Activated T-helper 1 cell treated with Interleukin-2 at 50 U/mL for 16 hours (primary cell): ENCODE data around the gene PHC3.
A peak's percentile ranks its signal among the peaks of the same experiment; 100 is the strongest.
"Not testable (repeated sequence)": the region's sequence is repeated elsewhere in the genome, so short reads cannot be mapped to it uniquely, and the experiment has no call there.

Source experiments
- DNase-seq: peaks from one replicate; pipeline ENCODE4 v3.0.0-alpha.2; 2020; ENCODE audit warnings: low read depth

The PHC3 gene, protein sequence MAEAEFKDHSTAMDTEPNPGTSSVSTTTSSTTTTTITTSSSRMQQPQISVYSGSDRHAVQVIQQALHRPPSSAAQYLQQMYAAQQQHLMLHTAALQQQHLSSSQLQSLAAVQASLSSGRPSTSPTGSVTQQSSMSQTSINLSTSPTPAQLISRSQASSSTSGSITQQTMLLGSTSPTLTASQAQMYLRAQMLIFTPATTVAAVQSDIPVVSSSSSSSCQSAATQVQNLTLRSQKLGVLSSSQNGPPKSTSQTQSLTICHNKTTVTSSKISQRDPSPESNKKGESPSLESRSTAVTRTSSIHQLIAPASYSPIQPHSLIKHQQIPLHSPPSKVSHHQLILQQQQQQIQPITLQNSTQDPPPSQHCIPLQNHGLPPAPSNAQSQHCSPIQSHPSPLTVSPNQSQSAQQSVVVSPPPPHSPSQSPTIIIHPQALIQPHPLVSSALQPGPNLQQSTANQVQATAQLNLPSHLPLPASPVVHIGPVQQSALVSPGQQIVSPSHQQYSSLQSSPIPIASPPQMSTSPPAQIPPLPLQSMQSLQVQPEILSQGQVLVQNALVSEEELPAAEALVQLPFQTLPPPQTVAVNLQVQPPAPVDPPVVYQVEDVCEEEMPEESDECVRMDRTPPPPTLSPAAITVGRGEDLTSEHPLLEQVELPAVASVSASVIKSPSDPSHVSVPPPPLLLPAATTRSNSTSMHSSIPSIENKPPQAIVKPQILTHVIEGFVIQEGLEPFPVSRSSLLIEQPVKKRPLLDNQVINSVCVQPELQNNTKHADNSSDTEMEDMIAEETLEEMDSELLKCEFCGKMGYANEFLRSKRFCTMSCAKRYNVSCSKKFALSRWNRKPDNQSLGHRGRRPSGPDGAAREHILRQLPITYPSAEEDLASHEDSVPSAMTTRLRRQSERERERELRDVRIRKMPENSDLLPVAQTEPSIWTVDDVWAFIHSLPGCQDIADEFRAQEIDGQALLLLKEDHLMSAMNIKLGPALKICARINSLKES

DNA sequence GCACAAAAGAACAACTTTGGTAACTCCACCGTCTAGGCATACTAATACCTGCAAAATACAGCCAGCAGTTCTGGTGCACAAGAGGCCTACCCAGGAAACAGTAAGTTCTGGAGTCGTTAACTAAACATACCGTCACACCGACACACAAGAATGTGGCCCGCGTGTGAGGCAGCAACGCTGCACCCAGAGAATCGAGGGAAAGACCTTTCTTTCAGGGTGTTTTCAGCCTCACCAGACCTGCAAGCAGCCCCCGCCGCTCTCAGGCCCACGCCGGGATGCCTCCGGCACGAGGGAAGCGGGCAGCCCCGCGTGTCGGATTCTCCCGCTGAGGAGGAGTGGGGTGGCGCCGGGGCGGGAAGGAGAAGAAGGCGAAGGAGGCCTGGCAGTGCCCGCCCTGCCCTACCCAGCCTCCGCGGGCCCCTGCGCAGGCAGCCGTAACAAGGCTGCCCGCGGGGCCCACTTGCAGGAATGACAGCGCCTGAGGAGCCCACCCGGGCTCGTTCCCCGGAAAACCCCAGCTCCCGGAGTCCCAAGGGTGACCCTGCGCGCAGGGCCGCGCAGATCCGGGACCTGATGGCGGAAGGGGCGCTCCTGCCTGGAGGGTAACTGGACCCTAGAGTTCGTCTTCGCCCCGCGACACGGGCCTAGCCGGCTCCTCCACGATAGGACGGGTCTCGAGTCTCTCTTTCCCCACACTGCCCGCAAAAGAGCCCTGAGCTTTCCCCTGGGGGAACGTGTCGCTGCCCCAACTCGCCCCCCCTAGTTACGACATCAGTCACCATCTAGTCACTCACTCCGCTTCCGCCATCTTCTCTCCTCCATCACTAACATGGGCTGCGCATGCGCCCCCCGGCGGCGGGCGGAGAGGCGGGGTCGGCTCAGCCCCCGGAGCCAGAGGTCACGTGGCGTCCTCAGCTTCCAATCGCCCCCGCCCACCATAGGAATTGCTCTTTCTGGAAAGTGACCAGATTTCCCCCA lies at the start of gene PHC3:
Gene PHC3 (minus strand): TSS at position 826 of the 978 bp plus-strand sequence. CDS start 18 bp downstream, at position 808.
- peak; percentile 86 for DNase-seq

DNA sequence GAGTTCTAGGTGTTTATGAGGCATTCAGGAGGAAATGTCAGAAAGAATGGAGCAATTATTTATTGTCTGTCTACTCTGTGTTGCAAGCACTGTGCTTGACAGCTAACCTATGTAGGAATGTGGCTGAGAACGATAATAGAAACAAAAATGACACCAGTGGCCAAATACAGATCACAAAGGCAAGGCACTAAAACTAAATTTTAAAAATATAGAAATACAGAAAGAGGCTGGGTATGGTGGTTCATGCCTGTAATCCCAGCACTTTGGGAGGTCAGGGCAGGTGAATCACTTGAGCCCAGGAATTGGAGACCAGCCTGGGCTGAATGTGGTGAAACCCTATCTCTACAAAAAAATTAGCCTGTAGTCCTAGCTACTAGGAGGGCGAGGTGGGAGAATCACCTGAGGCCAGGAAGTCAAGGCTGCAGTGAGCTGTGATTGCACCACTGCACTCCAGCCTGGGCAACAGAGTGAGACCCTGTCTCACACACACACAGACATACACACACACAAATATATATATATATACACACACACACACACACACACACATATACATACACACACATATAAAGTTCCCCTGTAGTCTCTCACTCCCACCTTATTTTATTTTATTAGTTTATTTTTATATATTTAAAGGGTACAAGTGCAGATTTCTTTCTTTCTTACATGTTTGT lies 46.7 kb upstream of the PHC3 start:
- no peak for DNase-seq

DNA sequence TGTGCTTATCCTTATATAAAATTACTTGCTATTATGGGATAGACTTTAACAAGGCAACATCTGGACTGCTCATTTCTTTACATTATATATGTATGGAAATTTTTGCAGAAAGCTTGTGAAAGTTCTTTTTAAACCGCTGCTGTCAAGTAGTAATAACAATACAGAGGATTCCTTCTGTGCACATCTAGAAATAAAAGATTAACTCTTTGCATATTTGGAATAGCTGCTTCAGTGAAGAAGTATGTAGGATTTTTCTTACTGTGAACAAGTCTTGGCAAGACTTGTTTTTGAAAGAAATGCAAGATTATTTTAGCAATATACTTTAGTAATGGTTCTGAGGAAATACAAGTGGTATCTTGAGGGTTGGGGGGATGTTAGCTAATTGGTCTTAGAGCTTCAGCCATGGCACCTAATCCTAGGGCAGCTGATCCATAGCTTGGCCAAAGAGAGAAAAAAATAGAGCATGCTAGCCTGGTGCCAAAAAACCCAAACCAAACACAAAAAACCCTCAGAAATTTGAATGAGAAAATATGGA lies 45.0 kb upstream of the PHC3 start:
- no peak for DNase-seq

DNA sequence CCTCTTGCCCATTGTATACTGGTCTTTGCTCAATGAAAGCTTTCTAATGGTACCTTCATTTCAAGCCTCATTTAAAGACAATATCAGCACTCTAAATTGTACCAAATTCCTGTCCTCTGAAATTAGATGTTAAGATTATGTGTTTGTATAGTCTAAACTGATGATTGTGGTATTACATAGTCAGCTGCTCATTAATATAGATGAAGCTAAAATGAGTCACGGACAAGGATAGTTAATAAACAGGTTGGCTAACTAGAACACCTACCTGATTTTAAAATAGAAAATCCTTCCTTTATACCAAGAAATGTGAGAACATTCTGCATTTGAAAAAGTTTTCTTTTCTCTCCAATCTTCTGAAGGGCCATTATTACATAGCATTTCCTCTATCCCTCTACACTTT lies 43.6 kb upstream of the PHC3 start:
- DNase-seq, result no peak

DNA sequence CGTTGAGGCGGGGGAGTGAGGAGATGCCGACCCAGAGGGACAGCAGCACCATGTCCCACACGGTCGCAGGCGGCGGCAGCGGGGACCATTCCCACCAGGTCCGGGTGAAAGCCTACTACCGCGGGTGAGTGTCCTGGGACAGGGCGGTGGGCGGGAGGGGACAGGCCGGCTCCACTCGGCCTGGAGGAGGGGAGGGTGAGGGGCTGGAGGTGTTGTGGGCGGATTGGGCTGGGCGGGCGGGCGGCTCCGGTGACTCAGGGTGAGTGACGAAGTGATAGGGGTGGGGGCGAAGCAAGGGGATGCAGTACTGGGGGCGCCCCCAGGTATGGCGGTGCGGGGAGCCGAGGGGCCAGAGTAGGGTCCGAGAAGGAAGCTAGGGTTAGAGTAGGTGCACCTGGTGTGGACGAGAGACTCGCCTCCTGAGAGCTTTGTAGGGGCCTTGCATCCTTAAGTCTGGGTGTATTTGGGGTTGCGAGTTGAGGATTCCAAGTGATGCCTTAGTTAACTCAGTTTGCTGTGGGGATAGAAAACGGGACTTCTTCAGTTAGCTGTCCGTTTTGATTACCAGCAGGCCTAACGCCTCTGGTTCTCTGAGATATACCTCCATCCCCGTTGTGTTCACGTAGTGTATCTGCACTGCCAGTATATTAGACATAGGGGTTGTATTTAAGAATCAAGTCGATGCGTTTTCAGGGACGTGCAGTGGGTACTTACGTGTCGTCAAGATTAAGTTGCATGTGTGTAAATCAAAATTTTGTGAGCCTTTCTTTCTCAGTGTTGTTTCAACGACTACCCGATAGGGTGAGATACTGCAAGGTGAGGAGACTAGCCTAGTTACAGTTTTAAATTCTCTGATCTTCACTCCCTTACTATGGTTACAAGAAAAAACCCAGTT lies 41.4 kb upstream of the PHC3 start:
- peak; percentile 12 for DNase-seq

DNA sequence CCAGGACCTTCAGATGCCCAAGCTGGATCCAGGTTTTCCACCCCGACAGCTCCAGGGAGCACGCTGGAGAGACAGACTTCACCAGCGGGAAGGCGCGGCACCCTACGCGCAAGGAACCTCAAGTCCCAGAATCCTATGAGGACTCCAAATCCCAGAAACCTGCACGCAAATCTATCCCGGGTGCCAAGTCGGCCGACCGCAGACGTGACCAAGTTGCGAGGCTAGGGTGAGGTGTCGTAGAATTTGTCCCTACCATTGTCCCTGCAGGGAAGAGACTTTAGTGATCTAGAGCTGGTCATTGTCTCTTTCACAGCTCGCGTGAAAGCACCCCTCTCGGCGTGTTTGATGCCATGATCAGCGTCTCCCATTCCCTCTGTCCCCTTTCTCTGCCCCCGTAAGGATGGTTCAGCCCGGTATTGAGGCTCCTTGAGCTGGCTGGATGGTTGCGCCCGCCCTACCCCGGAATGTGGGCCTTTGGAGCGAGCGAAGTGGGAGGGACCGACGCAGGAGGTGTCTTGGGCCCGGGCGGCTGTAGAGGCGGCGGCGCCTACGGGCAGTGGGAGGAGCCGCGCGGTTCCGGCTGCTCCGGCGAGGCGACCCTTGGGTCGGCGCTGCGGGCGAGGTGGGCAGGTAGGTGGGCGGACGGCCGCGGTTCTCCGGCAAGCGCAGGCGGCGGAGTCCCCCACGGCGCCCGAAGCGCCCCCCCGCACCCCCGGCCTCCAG lies 40.6 kb upstream of the PHC3 start, which contains the start of gene PRKCI:
Gene PRKCI (plus strand): TSS at position 501 of the 723 bp plus-strand sequence. CDS start 246 bp downstream, outside the sequence.
- peak; percentile 80 for DNase-seq

DNA sequence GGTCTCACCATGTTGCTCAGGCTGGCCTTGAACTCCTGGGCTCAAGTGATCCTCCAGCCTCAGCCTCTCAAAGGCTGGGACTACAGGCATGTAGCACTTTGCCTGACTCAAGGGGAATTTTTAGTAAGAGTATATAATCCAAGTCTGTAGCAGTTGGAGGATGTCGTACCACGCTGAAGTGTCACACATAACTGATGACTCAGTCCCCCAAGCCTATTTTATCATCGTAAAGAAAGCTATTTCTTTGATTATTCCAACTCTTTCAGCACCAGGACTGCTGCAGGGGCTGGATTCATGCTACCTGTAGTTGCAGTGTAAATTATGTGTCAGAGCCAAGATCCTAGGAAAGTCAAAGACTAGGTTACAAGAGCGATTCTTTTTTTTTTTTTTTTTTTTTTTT lies 39.3 kb upstream of the PHC3 start:
- no peak for DNase-seq

DNA sequence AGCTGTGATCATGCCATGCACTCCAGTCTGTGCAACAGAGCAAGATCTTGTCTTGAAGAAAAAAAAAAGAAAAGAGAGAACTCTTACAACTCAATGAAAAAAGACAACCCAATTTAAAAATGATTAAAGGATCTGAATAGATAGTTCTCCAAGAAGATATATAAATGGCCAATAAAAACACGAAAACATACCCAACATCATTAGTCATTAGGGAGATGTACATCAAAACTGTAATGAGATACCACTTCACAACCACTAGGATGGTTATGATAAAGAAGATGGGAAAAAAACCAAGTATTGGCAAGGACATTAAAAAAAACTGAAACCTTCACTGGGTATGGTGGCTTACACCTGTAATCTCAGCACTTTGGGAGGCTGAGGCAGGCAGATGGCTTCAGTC lies 38.3 kb upstream of the PHC3 start:
- DNase-seq, result no peak

DNA sequence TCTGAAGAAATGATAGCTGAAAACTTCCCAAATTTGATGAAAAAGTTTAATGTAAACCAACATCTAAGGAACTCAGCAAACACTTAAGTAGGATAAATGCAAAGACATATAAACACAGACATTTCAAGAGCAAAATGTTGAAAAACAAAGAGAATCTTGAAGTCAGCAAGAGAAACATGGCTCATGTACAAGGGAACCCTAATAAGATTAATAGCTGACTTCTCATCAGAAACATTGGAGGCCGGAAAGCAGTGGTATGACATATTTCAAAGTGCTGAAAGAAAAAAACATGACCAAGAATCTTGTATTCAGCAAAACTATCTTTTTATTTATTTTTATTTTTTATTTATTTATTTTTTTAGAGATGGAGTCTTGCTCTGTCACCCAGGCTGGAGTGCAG lies 30.1 kb upstream of the PHC3 start:
- no peak for DNase-seq

DNA sequence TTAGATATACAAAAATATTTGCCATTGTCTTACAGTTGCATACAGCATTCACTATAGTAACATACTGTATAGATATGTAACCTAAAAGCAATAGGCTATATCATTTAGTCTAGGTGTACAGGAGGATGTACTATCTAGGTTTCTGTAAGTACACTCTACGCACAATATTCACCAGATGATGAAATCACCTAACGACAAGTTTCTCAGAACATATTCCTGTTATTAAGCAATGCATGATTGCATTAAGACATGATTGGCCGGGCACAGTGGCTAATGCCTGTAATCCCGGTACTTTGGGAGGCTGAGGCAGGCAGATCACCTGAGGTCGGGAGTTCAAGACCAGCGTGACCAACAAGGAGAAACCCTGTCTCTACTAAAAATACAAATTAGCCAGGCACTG lies 26.2 kb upstream of the PHC3 start:
- no peak for DNase-seq

DNA sequence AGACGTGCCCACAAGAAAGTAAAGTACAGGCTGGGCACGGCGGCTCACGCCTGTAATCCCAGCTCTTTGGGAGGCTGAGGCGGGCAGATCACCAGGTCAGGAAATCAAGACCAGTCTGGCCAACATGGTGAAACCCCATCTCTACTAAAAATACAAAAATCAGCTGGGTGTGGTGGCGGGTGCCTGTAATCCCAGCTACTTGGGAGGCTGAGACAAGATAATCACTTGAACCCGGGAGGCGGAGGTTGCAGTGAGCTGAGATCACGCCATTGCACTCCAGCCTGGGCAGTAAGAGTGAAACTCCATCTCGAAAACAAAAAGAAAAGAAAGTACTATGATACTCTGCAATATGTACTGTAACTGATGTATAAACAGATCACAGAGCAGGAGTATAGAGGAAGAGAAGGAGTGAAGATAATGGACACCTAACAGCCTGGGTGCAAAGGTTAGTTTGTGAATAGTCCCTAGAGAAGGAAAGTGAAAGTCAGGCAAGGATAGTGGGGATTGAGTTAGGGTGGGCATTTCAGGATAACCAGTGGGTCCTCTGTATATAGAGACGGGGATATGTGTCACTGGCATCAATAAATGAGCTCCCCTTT lies 24.7 kb upstream of the PHC3 start:
- DNase-seq, result not testable (repeated sequence)

DNA sequence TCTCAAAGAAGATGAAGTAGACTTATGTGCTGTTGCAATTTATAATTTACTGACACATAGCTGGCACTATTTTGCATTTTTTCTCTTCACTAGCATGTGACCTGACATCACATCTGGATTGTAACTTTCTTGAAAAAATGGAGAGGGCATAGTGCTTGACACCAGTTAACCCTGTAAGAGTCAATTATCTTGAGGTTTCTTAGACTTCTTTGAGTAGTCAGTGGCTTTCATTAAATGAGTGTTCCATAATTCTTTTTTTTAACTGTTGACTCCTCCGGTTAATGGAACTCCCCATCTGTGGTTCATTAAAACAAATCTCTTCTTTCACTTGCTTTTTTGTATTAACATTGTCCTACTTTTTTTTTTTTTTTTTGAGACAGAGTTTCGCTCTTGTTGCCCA lies 23.8 kb upstream of the PHC3 start:
- DNase-seq, result no peak

DNA sequence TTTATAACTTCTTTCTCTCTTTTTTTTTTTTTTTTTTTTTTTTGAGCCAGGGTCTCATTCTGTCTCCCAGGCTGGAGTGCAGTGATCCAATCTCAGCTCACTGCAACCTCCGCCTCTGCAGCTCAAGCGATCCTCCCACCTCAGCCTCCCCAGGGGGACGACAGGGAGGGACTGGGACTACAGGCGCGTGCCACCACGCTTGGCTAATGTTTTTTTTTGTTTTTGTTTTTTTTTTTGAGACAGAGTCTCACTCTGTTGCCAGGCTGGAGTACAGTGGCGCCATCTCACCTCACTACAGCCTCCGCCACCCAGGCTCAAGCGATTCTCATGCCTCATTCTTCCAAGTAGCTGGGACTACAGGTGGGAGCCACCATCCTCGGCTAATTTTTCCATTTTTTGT lies 23.0 kb upstream of the PHC3 start:
- no peak for DNase-seq

DNA sequence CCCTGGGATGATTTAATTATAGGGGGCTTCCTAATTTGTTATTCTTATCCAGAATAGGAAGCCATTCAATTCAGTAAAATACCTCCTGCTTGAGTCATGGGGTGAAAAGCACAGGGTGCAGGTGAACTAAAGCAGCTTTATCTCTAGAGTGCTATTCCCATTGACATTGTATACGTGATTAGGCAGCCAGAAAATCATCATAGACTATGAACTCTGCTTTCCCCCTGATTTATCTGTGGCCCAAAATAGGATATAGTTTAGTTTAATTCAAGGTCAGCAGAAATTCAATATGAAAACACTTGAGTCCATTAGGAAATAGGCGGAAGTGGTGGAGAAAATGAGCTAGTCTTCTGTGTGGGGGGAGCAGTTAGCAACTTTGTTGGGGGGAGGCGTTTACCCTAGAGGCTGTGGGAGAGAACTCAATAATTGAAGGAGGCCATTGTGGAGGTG lies 22.5 kb upstream of the PHC3 start:
- no peak for DNase-seq

DNA sequence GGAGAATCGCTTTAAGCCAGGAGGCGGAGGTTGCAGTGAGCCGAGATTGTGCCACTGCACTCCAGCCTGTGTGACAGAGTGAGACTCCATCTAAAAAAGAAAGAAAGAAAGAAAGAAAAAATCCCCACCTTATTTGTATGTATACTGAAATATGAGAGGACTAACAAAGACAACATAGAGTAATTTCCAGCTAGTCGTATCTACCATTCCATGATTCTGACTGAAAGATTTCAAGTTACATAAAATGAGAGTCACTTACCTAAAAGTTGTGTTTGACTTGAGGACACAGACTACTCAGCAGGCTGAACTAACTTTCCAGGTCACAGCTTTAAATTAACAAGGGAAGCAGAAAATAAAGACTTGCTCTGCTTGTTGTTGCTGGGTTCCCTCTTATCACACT lies 21.9 kb upstream of the PHC3 start:
- DNase-seq, result no peak

DNA sequence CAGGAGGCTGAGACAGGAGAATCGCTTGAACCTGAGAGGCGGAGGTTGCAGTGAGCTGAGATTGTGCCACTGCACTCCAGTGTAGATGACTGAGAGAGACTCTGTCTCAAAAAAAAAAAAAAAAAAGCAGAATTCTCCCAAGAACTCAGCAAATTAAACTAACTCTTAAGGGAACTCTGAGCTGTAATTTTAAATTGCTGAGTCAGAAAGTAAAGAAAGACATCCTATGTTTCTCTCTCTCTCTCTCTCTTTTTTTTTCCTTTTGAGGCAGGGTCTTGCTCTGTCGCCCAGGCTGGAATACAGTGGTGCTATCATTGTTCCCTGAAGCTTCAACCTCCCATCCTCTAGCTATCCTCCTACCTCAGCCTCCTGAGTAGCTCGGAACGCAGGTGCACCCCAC lies 20.0 kb upstream of the PHC3 start:
- DNase-seq, result no peak

DNA sequence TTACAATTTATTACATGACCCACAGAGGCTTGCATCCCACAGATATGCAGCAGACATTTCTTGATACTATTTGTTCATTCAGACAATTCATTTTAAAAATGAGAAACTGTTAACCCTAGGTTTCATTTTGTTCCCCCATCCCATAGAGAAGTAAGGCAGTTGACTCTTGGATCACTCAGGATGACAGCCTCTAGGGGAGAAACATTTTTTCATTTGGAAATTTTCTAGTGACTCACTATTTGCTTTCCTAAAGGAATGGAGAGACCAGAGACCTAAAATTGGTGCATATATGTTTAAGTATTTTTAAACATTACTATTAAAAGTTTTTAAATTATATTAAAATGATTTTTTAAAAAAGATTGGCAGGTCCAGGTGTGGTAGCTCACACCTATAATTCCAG lies 19.5 kb upstream of the PHC3 start:
- no peak for DNase-seq

DNA sequence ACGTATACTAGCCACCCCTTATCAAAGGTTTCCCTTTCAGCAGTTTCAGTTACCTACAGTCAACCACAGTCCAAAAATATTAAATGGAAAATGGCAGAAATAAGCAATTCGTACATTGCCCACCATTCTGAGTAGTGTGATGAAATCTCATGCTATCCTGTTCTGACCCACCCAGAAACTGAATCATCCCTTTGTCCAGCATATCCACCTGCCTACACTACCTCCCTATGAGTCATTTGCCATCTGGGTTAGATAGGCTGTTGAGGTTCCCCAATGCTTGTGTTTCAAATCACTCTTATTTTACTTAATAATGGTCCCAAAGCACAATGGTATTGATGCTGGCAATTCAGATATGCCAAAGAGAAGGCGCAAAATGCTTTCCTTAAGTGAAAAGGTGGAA lies 15.3 kb upstream of the PHC3 start:
- DNase-seq, result no peak

DNA sequence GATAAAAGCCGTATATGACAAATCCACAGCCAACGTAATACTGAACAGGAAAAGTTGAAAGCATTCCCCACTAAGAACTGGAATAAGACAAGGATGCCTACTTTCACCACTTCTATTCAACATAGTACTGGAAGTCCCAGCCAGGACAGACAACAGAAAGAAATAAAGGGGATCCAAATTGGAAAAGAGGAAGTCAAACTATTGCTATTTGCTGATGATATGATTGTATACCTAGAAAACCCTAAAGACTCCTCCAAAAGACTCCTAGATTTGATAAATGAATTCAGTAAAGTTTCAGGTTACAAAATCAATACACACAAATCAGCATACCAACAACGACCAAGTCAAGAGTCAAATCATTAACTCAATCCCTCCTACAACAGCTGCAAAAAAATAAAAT lies 14.2 kb upstream of the PHC3 start:
- not testable (repeated sequence) for DNase-seq
